ENCODE measurements around the gene MCL1.
"Not testable (repeated sequence)": the region's sequence is repeated elsewhere in the genome, so short reads cannot be mapped to it uniquely, and the experiment has no call there.

MCL1 gene

GRCh38 chr1:150579110-150579944 is at the start of gene MCL1:
Gene MCL1, minus strand, starts transcription at chr1:150579610. Its CDS starts 80 bp downstream, at chr1:150579530.
- DNase-seq, result peak; percentile 73

GRCh38 chr1:150628766-150629114 is 49.3 kb upstream of the MCL1 start:
- no peak for DNase-seq

- DNase-seq, result no peak
Observed at GRCh38 chr1:150627826-150628410, 48.5 kb upstream of the MCL1 start.

GRCh38 chr1:150626150-150626549 is 46.7 kb upstream of the MCL1 start:
- no peak for DNase-seq

GRCh38 chr1:150624546-150624945 is 45.1 kb upstream of the MCL1 start:
- not testable (repeated sequence) for DNase-seq

- not testable (repeated sequence) for DNase-seq
Observed at GRCh38 chr1:150624134-150624533, 44.7 kb upstream of the MCL1 start.

DNA sequence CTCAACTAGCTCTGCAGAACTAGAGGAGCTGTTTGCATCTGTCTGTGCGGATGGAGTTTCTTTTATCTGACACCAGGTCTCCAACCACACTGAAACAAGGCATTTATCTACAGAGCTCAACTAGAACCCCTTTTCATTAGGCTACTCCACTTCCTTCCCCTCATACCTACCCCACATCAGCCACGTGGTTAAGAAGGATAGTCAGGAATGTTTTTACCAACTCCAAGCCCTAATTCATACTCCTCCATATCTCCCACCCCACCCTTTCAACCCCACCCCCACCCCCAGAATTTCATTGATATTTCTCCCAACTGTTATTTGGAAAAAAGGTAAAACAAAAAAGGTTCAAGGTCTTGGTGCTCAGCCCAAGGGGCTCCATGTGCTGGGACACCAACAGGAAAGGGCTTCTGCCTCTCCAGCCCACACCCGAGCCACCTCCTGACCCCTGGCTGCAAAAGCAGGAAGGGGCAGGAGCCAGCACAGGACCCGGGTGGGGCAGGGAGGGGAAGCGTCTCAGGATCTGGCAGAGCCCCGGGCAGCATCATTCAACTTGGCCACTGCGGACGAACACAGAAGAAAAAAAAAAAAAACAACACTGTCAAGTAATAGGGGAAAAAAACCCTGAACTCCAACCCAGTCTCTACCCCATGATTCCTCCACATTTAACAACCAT is 43.0 kb upstream of the MCL1 start:
- no peak for DNase-seq

DNA sequence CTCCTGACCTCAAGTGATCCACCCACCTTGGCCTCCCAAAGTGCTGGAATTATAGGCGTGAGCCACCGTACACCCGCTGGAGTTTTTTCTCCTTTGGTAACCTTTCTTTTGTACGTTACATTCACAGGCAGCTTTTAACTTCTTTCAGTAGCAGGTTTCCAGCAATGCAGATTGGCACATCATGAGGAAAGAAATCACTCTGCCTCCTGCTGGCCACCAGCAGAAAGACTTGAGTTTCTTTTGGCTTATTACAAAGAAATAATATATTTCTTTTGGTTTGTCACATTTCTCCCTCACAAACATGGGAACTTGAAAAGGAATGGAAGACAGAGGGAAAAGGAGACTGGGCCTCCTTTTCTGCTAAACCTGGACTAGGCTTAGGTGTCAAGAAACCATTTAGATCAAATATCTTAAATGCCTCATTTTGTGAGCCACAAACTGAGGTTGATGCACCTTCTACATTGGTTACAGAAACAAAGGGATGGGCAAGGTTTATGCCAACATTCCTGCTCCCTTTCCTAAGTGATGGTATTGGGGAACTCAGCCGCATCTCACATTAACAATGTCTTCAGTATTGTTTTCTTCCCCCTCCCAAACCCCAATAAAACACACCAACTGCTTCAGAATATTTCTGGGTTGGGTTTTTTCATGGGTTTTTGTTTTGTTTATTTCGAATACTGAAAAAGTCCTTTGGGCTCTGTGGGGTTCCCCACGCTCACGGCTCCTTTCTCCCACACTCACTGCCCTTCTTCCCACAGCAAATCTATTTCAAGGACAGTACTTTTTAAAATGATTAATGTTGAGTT is 42.3 kb upstream of the MCL1 start:
- peak; percentile 48 for DNase-seq

GRCh38 chr1:150620919-150621318 is 41.5 kb upstream of the MCL1 start:
- DNase-seq, result no peak

GRCh38 chr1:150619576-150620509 is 40.4 kb upstream of the MCL1 start:
- DNase-seq, result no peak

DNA sequence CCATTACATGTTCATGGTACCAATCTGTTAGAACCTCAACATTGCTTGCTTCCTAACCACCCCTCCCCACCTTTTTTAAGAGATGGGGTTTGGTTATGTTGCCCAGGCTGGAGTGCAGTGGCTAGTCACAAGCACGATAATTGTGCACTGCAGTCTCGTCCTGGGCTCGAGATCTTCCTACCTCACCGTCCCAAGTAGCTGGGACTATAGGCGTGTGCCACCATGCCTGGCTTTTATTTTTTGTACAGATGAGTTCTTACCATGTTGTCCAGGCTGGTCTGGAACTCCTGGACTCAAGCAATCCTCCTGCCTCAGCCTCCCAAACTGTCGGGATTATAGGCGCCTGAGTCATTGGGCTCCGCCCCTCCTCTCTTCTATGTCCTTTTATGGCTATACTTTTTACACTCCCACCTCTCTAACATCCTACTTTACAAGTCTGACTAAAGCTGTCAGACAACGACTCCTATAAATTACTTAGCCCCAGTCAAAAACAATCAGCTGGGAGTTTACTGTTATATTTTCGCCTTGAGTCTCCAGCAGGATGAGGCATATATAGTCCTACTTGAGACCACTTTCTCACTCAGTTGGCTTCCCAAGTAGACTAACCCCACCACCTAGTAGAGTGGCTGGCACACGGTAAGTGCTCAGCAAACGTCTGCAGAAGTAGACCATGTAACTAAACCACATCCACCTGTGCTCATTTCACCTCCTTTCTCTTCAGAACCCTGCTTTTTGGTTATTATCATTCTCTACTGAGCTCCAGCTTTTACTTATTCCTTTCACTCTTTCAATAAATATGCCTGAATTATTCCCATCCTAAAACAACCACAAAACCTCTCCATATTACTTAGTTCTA is 36.2 kb upstream of the MCL1 start:
- no peak for DNase-seq

DNA sequence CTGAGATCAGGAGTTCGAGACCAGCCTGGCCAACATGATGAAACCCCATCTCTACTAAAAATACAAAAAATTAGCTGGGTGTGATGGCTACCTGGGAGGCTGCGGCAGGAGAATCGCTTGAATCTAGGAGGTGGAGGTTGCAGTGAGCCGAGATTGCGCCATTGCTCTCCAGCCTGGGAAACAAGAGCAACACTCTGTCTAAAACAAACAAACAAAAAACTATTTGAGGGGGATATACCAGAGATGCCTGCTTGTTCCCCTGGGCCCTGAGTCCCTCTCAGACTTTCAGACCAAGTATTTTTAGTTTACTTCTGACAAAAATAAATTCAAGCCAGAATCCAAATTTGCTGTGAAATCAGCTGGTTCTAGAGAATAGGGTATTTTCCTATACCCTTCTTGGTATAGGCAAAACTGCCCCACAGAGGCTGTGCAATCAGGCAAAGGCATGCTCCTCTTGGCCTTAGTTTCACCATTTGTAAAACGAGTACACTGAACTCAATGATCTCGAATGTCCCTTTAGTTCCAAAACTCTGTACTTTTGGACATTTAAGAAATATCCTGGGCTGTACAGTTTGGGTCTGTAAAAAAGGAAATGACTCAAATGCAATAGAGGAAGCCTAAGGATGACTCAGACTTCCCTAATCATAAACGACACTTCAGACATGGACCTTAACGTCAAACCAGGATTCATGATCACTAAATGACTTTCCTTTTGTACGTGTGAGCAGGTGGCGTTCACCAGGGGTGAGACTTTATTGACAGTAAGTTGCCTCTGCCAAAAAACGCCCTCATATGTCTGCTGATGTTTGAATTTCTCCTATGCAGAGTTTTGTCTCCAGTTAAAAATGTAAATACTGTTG is 33.9 kb upstream of the MCL1 start:
- DNase-seq, result no peak

DNA sequence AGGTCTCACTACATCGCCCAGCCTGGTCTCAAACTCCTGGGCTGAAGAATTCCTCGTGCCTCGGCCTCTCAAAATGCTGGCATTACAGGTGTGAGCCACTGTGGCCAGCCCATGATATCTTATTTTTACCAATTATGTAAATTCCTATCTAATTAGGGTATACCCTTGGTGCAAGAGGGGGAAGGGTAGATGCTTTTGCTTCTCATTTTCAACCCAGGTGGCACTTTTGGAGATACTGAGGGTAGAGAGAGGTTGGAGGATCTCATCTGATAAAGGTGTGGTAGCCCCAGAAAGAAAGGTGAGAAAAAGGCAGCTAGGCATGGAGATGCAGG is 32.6 kb upstream of the MCL1 start:
- no peak for DNase-seq

DNA sequence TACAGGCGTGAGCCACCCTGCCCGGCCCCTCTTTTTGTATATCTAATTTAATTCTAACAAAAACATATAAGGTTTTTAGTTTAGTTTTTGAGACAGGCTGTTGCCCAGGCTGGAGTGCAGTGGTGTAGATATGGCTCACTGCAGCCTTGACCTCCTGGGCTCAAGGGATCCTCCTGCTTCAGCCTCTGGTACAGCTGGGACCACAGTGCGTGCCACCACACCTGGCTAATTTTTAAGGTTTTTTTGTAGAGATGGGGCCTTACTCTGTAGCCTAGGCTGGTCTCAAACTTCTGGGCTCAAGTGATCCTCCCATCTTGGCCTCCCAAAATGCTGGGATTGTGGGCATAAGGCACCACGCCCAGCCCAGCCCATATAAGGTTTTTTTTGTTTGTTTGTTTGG is 31.2 kb upstream of the MCL1 start:
- no peak for DNase-seq

DNA sequence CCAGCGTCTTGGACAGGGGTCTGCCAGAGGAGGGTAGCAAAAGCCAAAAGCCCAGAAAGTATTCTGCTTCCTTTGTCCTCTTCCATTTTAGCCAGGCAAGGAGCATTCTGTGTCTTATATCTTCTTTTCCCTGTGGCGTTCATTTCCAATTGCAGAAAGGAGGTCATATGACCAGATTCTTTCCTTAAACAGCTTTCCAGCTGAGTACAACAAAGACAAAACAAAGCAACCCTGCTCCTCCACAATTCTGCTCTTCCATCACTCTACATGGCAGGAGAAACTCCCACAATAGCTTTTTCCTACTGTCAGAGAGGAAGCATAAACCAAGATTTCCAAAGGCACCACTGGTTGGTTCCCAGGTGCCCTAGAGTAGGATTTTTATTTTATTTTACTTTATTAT is 30.3 kb upstream of the MCL1 start:
- no peak for DNase-seq

DNA sequence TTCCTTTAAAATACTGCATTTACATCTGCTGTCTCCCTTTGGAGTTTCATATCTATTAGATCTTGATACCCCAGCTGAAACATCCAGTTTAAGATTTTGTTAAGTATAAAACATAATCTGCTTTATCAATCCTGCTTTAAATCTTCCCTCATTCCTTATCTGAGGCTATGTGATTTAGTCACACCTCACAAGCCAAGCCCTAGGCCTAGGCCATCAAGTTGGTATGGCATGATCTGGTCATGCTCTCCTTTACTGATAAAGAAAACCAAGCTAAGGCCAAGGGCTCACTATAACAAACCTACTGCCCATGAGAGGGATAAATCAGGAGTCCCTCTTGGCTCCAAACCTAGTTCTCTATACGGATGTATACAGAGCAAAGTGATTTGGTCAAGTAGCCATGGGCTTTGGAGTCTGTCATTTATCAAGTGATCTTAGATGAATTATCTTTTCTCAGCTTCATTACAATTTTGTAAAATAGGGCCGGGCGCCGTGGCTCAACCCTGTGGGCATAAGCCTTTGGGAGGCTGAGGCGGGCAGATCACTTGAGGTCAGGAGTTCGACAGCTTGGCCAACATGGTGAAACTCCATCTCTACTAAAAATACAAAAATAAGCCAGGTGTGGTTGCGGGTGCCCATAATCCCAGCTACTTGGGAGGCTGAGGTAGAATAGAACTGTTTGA is 27.2 kb upstream of the MCL1 start:
- DNase-seq, result no peak

DNA sequence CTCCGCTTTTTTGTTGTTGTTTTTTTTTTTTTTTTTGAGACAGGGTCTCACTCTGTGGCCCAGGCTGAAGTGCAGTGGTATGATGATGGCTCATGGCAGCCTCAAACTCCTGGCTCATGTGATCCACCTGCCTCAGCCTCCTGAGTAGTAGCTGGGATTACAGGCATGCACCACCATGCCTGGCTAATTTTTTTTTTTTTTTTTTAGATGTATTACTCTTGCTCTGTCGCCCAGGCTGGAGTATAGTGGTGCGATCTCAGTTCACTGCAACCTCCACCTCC is 26.0 kb upstream of the MCL1 start:
- DNase-seq, result not testable (repeated sequence)

GRCh38 chr1:150604226-150604588 is 24.8 kb upstream of the MCL1 start:
- DNase-seq, result no peak

DNA sequence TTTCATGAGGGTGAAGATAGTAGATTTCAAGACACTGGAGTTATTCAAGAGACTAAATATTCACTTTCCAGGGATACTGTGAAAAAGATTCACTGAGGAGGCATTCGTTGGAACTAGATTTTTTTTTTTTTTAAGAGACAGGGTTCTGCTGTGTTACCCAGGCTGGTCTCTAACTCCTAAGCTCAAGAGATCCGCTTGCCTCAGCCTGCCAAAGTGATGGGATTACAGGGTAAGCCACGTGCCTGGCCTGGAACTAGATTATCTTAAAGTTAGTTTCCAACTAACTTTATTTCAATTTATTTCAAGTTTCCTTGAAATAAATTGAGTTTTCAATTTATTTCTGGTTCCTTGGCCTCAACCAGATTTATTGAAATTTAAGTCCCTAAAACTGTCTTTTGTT is 24.3 kb upstream of the MCL1 start:
- no peak for DNase-seq

DNA sequence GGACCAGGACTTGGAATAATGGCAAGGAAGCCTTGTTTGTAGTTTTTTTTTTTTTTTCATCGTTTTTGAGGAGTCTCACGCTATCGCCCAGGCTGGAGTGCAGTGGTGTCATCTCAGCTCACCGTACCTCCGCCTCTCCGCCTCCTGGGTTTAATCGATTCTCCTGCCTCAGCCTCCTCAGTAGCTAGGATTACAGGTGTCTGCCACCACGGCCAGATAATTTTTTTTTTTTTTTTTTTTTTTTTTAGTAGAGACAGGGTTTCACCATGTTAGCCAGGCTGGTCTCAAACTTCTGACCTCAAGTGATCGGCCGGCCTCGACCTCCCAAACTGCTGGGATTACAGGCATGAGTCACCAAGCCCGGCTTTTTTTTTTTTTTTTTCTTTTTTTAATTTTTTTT is 23.0 kb upstream of the MCL1 start:
- DNase-seq, result not testable (repeated sequence)

Data from activated T-cell treated with anti-CD3 and anti-CD28 coated beads for 4 hours (primary cell).